Measurements from ENCODE around the gene TESK2. TPM values are rescaled to one million over a fixed set of nuclear protein-coding genes. Genes with fewer than 3 reads are reported as not detected.

The TESK2 gene
- total and polyA plus RNA-seq, 2 of the 8 experiments (the other 6 are each of a cell fraction or from before 2014, with no cell fraction given), result 10.8 to 12.6 TPM

DNA sequence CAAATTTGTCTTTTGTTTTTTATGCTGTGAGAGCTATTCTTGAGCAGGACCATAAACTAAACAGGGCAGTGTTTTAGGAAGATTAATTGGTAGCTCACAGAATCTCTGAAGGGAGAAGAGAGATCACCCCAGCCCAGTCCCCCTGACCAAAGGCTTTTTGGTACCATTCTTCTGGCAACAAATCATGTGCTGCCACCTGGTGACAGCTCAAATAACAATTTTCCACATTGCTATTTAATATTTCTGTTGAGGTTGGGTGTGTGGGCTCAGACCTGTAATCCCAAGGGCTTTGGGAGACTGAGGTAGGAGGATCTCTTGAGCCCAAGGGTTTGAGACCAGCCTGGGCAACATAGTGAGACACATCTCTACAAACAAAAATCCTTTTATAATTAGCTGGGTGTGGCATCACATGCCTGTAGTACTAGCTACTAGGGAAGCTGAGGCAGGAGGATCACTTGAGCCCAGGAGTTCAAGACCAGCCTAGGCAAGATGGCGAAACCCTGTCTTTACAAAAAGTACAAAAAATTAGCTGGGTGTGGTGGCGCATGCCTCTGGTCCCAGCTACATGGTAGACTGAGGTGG, 2.2 kb upstream of the TESK2 start:
- peak overlapping the region; percentile 26; the same call in 1 of the 2 replicates for H4K8ac ChIP-seq (ENCODE audit: extremely low read depth, insufficient read depth, low read length)
- 79% methylated on average over 2 of the region's 2 CpGs; no CpG with 5 or more reads in 1 of the 2 experiments for WGBS, 2 experiments (ENCODE audit: extremely low coverage in 1 of 2, insufficient coverage in 1 of 2, insufficient read length in 1 of 2, insufficient replicate concordance in 2 of 2, low coverage in 1 of 2, low lambda C conversion rate in 2 of 2, missing lambda C conversion rate in 1 of 2)
- no peak for TF ChIP-seq CREB1 (IDR thresholded peaks at IDR 0.05)
- peak; percentile 6 to 62 (median 60) for TF ChIP-seq CTCF (IDR thresholded peaks at IDR 0.05; ENCODE audit: control extremely low read depth in 1 of 3, insufficient read depth in 1 of 3, low read depth in 1 of 3, low read length in 3 of 3)
- peak; percentile 78 to 87 for TF ChIP-seq RAD21 (IDR thresholded peaks at IDR 0.05 in 1 of 2, conservative IDR thresholded peaks at IDR 0.05 in 1 of 2; ENCODE audit: low read depth in 2 of 2, low read length in 2 of 2)
- TF ChIP-seq TAF7 (optimal IDR thresholded peaks at IDR 0.05; ENCODE audit: borderline replicate concordance, low read depth, low read length), result peak; percentile 17
- H2AK5ac ChIP-seq (ENCODE audit: low read depth, low read length), result no peak overlapping the region
- H3K36me3 ChIP-seq (ENCODE audit: control insufficient read depth in 2 of 4, insufficient read depth in 4 of 4, low read length in 3 of 4), result no peaks in the 10 kb centered on the region
- no peak overlapping the region for H3K14ac ChIP-seq (ENCODE audit: insufficient read length)
- no peak overlapping the region for H3K4me3 ChIP-seq (ENCODE audit: extremely low read depth in 1 of 4, insufficient read depth in 2 of 4, low read depth in 3 of 4, low read length in 4 of 4)
- H3K9ac ChIP-seq (replicated peaks in 1 of 4; ENCODE audit: extremely low read depth in 1 of 4, low read depth in 3 of 4, low read length in 3 of 4), result no peak overlapping the region
- peaks cover 0 to 11% of the 10 kb centered on the region in 2 experiments; a peak in 1 of 4 replicates for H3K79me2 ChIP-seq (ENCODE audit: control insufficient read depth in 1 of 2, insufficient read depth in 2 of 2, low read length in 2 of 2)
- no peaks in the 10 kb centered on the region; the same call in 1 of the 2 replicates for H3K79me1 ChIP-seq (ENCODE audit: low read depth, low read length)
- H3K23me2 ChIP-seq (ENCODE audit: low read depth, low read length), result peaks cover 11% of the 10 kb centered on the region
- H2BK5ac ChIP-seq (ENCODE audit: low read depth, low read length), result no peak overlapping the region
- H3K4me1 ChIP-seq (replicated peaks in 1 of 4; ENCODE audit: control insufficient read depth in 3 of 4, insufficient read depth in 4 of 4, low read length in 3 of 4), result peaks cover 0 to 8% (median 3%) of the 10 kb centered on the region in 4 experiments; a peak in 6 of 7 replicates
- peaks cover 0 to 10% of the 10 kb centered on the region in 2 experiments; a peak in 2 of 4 replicates for H3K9me3 ChIP-seq (ENCODE audit: insufficient read depth in 2 of 2, low read depth in 1 of 2, low read length in 1 of 2)
- H4K5ac ChIP-seq (ENCODE audit: insufficient read length, low read depth, low read length), result no peak overlapping the region
- H3K56ac ChIP-seq (replicated peaks; ENCODE audit: insufficient read length, low read depth, low read length), result no peak overlapping the region
- no peaks in the 10 kb centered on the region for H3K27me3 ChIP-seq (replicated peaks in 1 of 4; ENCODE audit: control insufficient read depth in 3 of 4, extremely low read depth in 1 of 4, insufficient read depth in 3 of 4, low read length in 3 of 4)
- ChIA-PET CTCF (ENCODE audit: partially characterized antibody) (interaction anchor here (0.6 to 10.1 kb wide), 43 partner anchors 10 to 790 kb away, joined by 3 to 194 read pairs (median 5); partner anchors contain the start of genes HECTD3, MUTYH, TOE1 and UROD), POLR2A (ENCODE audit: partially characterized antibody) (interaction anchor here (0.7 to 3.8 kb wide), 7 partner anchors 7 to 166 kb away, joined by 3 to 20 read pairs (median 4); partner anchors contain the start of genes CCDC163, HPDL, MMACHC and MUTYH)
- H4K91ac ChIP-seq (replicated peaks; ENCODE audit: insufficient read length, low read length), result no peak overlapping the region
- H4K20me1 ChIP-seq (replicated peaks in 1 of 2; ENCODE audit: control insufficient read depth in 1 of 2, insufficient read depth in 2 of 2, low read length in 2 of 2), result no peaks in the 10 kb centered on the region
- no peak overlapping the region for H3K18ac ChIP-seq (ENCODE audit: extremely low read depth, low read length)
- no peak overlapping the region for H2BK20ac ChIP-seq (ENCODE audit: low read length)
- no peak overlapping the region for H2BK12ac ChIP-seq (ENCODE audit: low read depth, low read length)
- H2BK15ac ChIP-seq (ENCODE audit: low read length), result no peak overlapping the region
- DNase-seq (ENCODE audit: low read depth in 1 of 2, low spot score in 2 of 2), result peak in 1 of 2 experiments; percentile 66
- no peak for FAIRE-seq
- no peak overlapping the region for H3K23ac ChIP-seq (ENCODE audit: insufficient read length)
- no peak overlapping the region for H2BK120ac ChIP-seq (replicated peaks; ENCODE audit: low read depth, low read length)
- no peak overlapping the region for H3K27ac ChIP-seq (ENCODE audit: low read depth, low read length)
- H3K4me2 ChIP-seq (ENCODE audit: insufficient read depth in 1 of 2, low read depth in 2 of 2, low read length in 2 of 2), result no peak overlapping the region
- H2AFZ ChIP-seq (ENCODE audit: low read length), result no peak overlapping the region
- H3K4ac ChIP-seq (replicated peaks; ENCODE audit: insufficient read length, low read depth, low read length), result no peak overlapping the region
